ENCODE data around the gene ENOX1. TPM values are rescaled to one million over a fixed set of nuclear protein-coding genes. Genes with fewer than 3 reads are reported as not detected.

ENOX1 gene
- polyA plus RNA-seq, 1 donor (not counting 4 experiments of a cell fraction or from before 2014, with no cell fraction given), result 1.1 TPM

DNA sequence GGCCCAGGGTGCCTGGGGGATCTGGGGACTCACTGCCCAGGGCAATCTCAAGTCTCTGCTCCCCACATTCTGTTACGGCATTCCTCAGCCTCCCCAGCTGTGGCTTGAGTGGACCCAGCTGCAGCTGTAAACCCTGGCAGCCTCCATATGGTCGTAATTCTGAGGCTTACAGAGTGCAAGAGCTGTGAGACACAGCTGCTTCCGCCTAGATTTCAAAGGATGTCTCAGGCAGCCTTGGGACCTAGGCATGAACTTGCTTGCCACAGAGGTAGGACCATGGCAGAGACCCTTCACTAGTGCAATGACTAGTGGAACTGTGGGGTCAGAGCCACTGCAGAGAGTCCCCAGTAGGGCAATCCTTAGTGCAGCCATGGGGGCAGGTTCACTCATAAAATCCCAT, 297.5 kb downstream of the ENOX1 start:
- Histone ChIP-seq H3K4me1 (ENCODE audit: control insufficient read depth, extremely low read depth, insufficient read depth, low read length) (no peaks in the 10 kb centered on the region), H3K9ac (ENCODE audit: control insufficient read depth, extremely low read depth, insufficient read depth, low read length) (no peak overlapping the region), H3K4me2 (ENCODE audit: control insufficient read depth, extremely low read depth, insufficient read depth, low read depth, low read length) (no peak overlapping the region), H3K4me3 (ENCODE audit: control insufficient read depth in 2 of 3, extremely low read depth in 1 of 3, insufficient read depth in 2 of 3, low read depth in 1 of 3, low read length in 3 of 3) (no peak overlapping the region), H4K20me1 (ENCODE audit: control insufficient read depth, extremely low read depth, insufficient read depth, low read length) (no peaks in the 10 kb centered on the region), H3K9me1 (ENCODE audit: control insufficient read depth, extremely low read depth, insufficient read depth, low read length) (no peaks in the 10 kb centered on the region), H3K9me3 (ENCODE audit: control insufficient read depth, low read depth, low read length) (no peaks in the 10 kb centered on the region), H3K27me3 (ENCODE audit: control insufficient read depth, extremely low read depth, insufficient read depth, low read length) (no peaks in the 10 kb centered on the region), H3K79me2 (ENCODE audit: control insufficient read depth, insufficient read depth, low read length) (no peaks in the 10 kb centered on the region), H3K36me3 (ENCODE audit: control insufficient read depth in 2 of 2, extremely low read depth in 1 of 2, insufficient read depth in 2 of 2, low read length in 2 of 2) (no peaks in the 10 kb centered on the region), H3K27ac (ENCODE audit: control insufficient read depth, insufficient read depth, low read length) (no peak overlapping the region), H2AFZ (ENCODE audit: control insufficient read depth, low read length) (no peak overlapping the region)
- no peak for FAIRE-seq
- DNase-seq (ENCODE audit: low read depth, low spot score), result no peak
- TF ChIP-seq, protein P1, sequence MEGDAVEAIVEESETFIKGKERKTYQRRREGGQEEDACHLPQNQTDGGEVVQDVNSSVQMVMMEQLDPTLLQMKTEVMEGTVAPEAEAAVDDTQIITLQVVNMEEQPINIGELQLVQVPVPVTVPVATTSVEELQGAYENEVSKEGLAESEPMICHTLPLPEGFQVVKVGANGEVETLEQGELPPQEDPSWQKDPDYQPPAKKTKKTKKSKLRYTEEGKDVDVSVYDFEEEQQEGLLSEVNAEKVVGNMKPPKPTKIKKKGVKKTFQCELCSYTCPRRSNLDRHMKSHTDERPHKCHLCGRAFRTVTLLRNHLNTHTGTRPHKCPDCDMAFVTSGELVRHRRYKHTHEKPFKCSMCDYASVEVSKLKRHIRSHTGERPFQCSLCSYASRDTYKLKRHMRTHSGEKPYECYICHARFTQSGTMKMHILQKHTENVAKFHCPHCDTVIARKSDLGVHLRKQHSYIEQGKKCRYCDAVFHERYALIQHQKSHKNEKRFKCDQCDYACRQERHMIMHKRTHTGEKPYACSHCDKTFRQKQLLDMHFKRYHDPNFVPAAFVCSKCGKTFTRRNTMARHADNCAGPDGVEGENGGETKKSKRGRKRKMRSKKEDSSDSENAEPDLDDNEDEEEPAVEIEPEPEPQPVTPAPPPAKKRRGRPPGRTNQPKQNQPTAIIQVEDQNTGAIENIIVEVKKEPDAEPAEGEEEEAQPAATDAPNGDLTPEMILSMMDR (optimal IDR thresholded peaks at IDR 0.05 in 1 of 3, IDR thresholded peaks at IDR 0.05 in 1 of 3, conservative IDR thresholded peaks at IDR 0.05 in 1 of 3; ENCODE audit: extremely low read depth in 1 of 3, insufficient read depth in 2 of 3, low read length in 3 of 3), result no peak
- no peak for TF ChIP-seq EZH2 (IDR thresholded peaks at IDR 0.05; ENCODE audit: low read length)
- dilution Hi-C loops (cut with MboI; ENCODE audit: extremely low pct_ligation_motif_present, low sequenced_read_pairs), result no loop called here

DNA sequence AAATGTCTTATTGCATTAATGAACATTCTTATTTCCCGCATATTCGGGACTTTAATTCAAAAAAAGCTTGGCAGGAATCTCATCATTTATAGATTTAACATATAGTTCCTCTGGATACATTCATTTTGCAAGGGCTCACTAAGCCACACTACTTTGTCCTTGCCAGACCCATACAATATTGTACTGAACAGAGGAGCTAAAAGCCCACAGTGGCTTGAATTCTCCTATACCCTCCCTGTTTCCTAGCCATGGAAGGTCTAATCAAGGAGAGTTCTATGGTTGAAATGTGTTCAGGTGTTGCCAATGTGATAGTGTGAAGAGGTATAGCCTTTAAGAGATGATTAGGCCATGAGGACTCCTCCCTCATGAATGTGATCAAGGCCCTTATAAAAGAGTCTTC, 298.9 kb downstream of the ENOX1 start:
- DNase-seq (ENCODE audit: low read depth, low spot score), result no peak
- no peaks in the 10 kb centered on the region for H3K79me2 ChIP-seq (ENCODE audit: control insufficient read depth, insufficient read depth, low read length)
- no peaks in the 10 kb centered on the region for H3K9me1 ChIP-seq (ENCODE audit: control insufficient read depth, extremely low read depth, insufficient read depth, low read length)
- FAIRE-seq, result no peak
- H3K27me3 ChIP-seq (ENCODE audit: control insufficient read depth, extremely low read depth, insufficient read depth, low read length), result no peaks in the 10 kb centered on the region
- no peaks in the 10 kb centered on the region for H3K4me1 ChIP-seq (ENCODE audit: control insufficient read depth, extremely low read depth, insufficient read depth, low read length)
- H3K27ac ChIP-seq (ENCODE audit: control insufficient read depth, insufficient read depth, low read length), result no peak overlapping the region
- no peaks in the 10 kb centered on the region for H3K36me3 ChIP-seq (ENCODE audit: control insufficient read depth in 2 of 2, extremely low read depth in 1 of 2, insufficient read depth in 2 of 2, low read length in 2 of 2)
- H3K4me3 ChIP-seq (ENCODE audit: control insufficient read depth in 2 of 3, extremely low read depth in 1 of 3, insufficient read depth in 2 of 3, low read depth in 1 of 3, low read length in 3 of 3), result no peak overlapping the region
- H4K20me1 ChIP-seq (ENCODE audit: control insufficient read depth, extremely low read depth, insufficient read depth, low read length), result no peaks in the 10 kb centered on the region
- no peak for TF ChIP-seq EZH2 (IDR thresholded peaks at IDR 0.05; ENCODE audit: low read length)
- TF ChIP-seq, protein P1 (optimal IDR thresholded peaks at IDR 0.05 in 1 of 3, IDR thresholded peaks at IDR 0.05 in 1 of 3, conservative IDR thresholded peaks at IDR 0.05 in 1 of 3; ENCODE audit: extremely low read depth in 1 of 3, insufficient read depth in 2 of 3, low read length in 3 of 3), result no peak
- no peak overlapping the region for H3K4me2 ChIP-seq (ENCODE audit: control insufficient read depth, extremely low read depth, insufficient read depth, low read depth, low read length)
- no peak overlapping the region for H2AFZ ChIP-seq (ENCODE audit: control insufficient read depth, low read length)
- H3K9ac ChIP-seq (ENCODE audit: control insufficient read depth, extremely low read depth, insufficient read depth, low read length), result no peak overlapping the region
- no peaks in the 10 kb centered on the region for H3K9me3 ChIP-seq (ENCODE audit: control insufficient read depth, low read depth, low read length)
- dilution Hi-C loops (cut with MboI; ENCODE audit: extremely low pct_ligation_motif_present, low sequenced_read_pairs), result no loop called here

All from keratinocyte (primary cell).